ENCODE data around the gene ITPR1. TPM values are rescaled to one million over a fixed set of nuclear protein-coding genes. Genes with fewer than 3 reads are reported as not detected.

The ITPR1 gene
- total and polyA plus RNA-seq, 2 experiments from 2014 or later, result 6.8 to 21.0 TPM

DNA sequence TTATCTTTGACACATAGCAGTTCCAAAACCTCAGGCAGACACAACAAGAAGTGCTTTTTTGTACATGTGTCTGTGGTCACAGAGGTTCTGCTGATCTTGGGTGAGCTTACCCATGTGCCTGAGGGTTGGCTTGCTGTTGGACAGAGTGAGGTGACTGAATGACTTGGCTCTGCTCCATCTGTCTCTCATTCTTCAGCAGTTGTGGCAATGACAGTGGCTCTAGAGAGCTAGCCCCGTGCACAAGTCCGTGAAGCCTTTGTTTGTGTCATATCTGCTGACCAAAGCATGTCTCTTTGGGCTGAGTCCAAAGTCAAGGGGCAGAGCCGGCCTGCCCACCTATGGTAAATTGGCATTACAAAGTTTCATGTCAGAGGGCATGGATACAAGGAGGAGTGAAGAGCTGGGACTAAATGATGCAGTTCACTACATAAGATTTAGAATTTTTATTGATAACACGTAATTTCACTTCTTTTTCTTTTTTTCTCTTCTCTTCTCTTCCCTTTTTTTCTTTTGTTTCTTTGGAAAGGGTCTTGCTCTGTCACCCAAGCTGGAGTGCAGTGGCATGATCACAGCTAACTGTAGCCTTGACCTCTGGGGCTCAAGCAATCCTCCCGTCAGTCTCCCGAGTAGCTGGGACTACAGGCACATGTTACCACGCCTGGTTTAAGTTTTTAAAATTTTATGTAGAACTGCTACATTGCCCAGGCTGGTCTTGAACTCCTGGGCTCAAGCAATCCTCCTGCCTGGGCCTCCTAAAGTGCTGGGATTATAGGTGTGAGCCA is 77.9 kb downstream of the ITPR1 start:
- Histone ChIP-seq H3K4me3 (no peak overlapping the region), H3K36me3 (ENCODE audit: insufficient read depth) (no peaks in the 10 kb centered on the region), H3K27ac (ENCODE audit: low read depth) (no peak overlapping the region), H3K4me1 (ENCODE audit: insufficient read depth) (no peaks in the 10 kb centered on the region), H3K79me2 (replicated peaks; ENCODE audit: insufficient read depth) (no peaks in the 10 kb centered on the region), H3K4me2 (no peak overlapping the region), H3F3A (replicated peaks; ENCODE audit: low read depth) (no peaks in the 10 kb centered on the region), H2AFZ (no peak overlapping the region), H3K27me3 (ENCODE audit: insufficient read depth) (no peaks in the 10 kb centered on the region), H4K20me1 (replicated peaks; ENCODE audit: insufficient read depth) (no peaks in the 10 kb centered on the region), H3K9me2 (ENCODE audit: insufficient read depth) (no peaks in the 10 kb centered on the region)
- ATAC-seq, result no peak
- no peak for DNase-seq (ENCODE audit: low spot score)
- Mint-ChIP-seq H3K4me3 (no peak overlapping the region), H3K27ac (no peak overlapping the region), H3K27me3 (ENCODE audit: insufficient read depth, low read depth, poor library complexity) (peaks cover 9% of the 10 kb centered on the region), H3K9me3 (no peaks in the 10 kb centered on the region), H3K36me3 (ENCODE audit: low read depth) (no peaks in the 10 kb centered on the region), H3K4me1 (peaks cover 9% of the 10 kb centered on the region)
- TF ChIP-seq EZH2 (IDR thresholded peaks at IDR 0.05; ENCODE audit: low read depth, unreplicated experiment) (no peak), EZH2phosphoT487 (IDR thresholded peaks at IDR 0.05; ENCODE audit: unreplicated experiment) (no peak), NANOG (IDR thresholded peaks at IDR 0.05; ENCODE audit: borderline replicate concordance) (no peak)

DNA sequence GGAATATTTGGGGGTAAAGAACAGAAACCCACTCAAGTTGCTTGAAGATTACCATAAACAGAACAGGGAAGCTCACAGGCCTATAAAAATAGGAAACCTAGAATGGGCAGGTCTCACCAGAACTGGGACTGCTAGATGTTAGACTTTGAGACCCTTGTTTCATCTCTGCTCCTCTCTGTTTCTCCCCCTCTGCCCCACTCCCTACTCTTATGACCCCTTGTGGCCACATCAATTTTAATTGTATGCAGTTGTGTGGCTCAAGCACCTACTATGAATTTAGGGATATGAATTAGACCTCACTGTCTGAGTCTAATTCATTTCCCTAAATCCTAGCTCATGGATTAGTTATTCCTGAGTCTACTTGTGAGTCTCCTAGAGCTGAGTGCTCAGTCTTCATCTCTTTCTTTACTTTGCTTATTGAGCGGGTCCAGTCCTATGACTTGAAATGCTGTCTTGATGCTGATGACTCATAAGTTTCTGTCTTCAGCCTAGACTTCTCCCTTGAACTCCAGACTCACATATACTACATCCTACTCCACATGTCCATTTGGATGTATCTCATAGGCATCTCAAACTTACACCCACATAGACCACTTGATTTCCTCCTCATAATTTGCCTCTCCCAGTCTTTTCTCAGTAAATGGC is 78.7 kb downstream of the ITPR1 start:
- H3K27ac Mint-ChIP-seq, result no peak overlapping the region

More for the DNA sequence above, 78.7 kb downstream of the ITPR1 start:
- Histone ChIP-seq H3K36me3 (ENCODE audit: insufficient read depth) (no peaks in the 10 kb centered on the region), H3K27me3 (ENCODE audit: insufficient read depth) (no peaks in the 10 kb centered on the region), H3K27ac (ENCODE audit: low read depth) (no peak overlapping the region), H3K4me1 (ENCODE audit: insufficient read depth) (no peaks in the 10 kb centered on the region), H3K9me2 (ENCODE audit: insufficient read depth) (no peaks in the 10 kb centered on the region), H3F3A (replicated peaks; ENCODE audit: low read depth) (no peaks in the 10 kb centered on the region), H3K4me2 (no peak overlapping the region), H3K79me2 (replicated peaks; ENCODE audit: insufficient read depth) (no peaks in the 10 kb centered on the region), H4K20me1 (replicated peaks; ENCODE audit: insufficient read depth) (no peaks in the 10 kb centered on the region), H2AFZ (no peak overlapping the region), H3K4me3 (no peak overlapping the region)
- no peak for TF ChIP-seq STAT1 (IDR thresholded peaks at IDR 0.05; ENCODE audit: unreplicated experiment)
- no peak for TF ChIP-seq NANOG (IDR thresholded peaks at IDR 0.05; ENCODE audit: borderline replicate concordance)
- TF ChIP-seq ZNF114 (CRISPR knock-in tag; IDR thresholded peaks at IDR 0.05), result no peak
- TF ChIP-seq, protein P1, sequence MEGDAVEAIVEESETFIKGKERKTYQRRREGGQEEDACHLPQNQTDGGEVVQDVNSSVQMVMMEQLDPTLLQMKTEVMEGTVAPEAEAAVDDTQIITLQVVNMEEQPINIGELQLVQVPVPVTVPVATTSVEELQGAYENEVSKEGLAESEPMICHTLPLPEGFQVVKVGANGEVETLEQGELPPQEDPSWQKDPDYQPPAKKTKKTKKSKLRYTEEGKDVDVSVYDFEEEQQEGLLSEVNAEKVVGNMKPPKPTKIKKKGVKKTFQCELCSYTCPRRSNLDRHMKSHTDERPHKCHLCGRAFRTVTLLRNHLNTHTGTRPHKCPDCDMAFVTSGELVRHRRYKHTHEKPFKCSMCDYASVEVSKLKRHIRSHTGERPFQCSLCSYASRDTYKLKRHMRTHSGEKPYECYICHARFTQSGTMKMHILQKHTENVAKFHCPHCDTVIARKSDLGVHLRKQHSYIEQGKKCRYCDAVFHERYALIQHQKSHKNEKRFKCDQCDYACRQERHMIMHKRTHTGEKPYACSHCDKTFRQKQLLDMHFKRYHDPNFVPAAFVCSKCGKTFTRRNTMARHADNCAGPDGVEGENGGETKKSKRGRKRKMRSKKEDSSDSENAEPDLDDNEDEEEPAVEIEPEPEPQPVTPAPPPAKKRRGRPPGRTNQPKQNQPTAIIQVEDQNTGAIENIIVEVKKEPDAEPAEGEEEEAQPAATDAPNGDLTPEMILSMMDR (conservative IDR thresholded peaks at IDR 0.05; ENCODE audit: low read depth in 2 of 2), result peak; percentile 52 to 67
- TF ChIP-seq CREB1 (CRISPR knock-in tag; IDR thresholded peaks at IDR 0.05; ENCODE audit: low read depth), result no peak
- peak; percentile 76 for ATAC-seq
- H3K27me3 Mint-ChIP-seq (ENCODE audit: insufficient read depth, low read depth, poor library complexity), result peaks cover 6% of the 10 kb centered on the region
- DNase-seq (ENCODE audit: low spot score), result peak; percentile 53
- peaks cover 9% of the 10 kb centered on the region for H3K4me1 Mint-ChIP-seq
- no peaks in the 10 kb centered on the region for H3K9me3 Mint-ChIP-seq
- H3K36me3 Mint-ChIP-seq (ENCODE audit: low read depth), result no peaks in the 10 kb centered on the region
- H3K4me3 Mint-ChIP-seq, result no peak overlapping the region

All from GM23338 (cell line).